Nephron (organoid): ENCODE results near the gene RGS2.

Experiments used
- H3K27ac Mint-ChIP-seq, 3 experiments: 2 replicates each; pipeline ENCODE4 v1.8.0; 2020; ENCODE audit warnings: mixed read lengths in 3 of 3, mild to moderate bottlenecking in 2 of 3, moderate library complexity in 1 of 3
- H3K27me3 Mint-ChIP-seq: 2 replicates; pipeline ENCODE4 v1.8.0; 2021; ENCODE audit warnings: low read depth, mild to moderate bottlenecking, moderate library complexity, mixed read lengths
- H3K36me3 Mint-ChIP-seq: 2 replicates; pipeline ENCODE4 v1.8.0; 2020; ENCODE audit warnings: low read depth, mixed read lengths
- H3K4me1 Mint-ChIP-seq: 2 replicates; pipeline ENCODE4 v1.8.0; 2020; ENCODE audit warnings: mixed read lengths
- H3K4me3 Mint-ChIP-seq, 3 experiments: 2 replicates each; pipeline ENCODE4 v1.8.0; 2020; ENCODE audit warnings: mild to moderate bottlenecking in 3 of 3, mixed read lengths in 3 of 3, moderate library complexity in 2 of 3
- H3K9me3 Mint-ChIP-seq: 2 replicates; pipeline ENCODE4 v1.8.0; 2020; ENCODE audit warnings: mixed read lengths
- TF ChIP-seq, protein P1 (sequence below), 3 experiments: fragments of 200-600 bp; sonication (generic); IDR thresholded peaks; one replicate each; pipeline ENCODE4 v1.5.0; 2021; ENCODE audit warnings: antibody characterized with exemption in 3 of 3; ENCODE audit not compliant: unreplicated experiment in 3 of 3

RGS2 gene, protein sequence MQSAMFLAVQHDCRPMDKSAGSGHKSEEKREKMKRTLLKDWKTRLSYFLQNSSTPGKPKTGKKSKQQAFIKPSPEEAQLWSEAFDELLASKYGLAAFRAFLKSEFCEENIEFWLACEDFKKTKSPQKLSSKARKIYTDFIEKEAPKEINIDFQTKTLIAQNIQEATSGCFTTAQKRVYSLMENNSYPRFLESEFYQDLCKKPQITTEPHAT

DNA sequence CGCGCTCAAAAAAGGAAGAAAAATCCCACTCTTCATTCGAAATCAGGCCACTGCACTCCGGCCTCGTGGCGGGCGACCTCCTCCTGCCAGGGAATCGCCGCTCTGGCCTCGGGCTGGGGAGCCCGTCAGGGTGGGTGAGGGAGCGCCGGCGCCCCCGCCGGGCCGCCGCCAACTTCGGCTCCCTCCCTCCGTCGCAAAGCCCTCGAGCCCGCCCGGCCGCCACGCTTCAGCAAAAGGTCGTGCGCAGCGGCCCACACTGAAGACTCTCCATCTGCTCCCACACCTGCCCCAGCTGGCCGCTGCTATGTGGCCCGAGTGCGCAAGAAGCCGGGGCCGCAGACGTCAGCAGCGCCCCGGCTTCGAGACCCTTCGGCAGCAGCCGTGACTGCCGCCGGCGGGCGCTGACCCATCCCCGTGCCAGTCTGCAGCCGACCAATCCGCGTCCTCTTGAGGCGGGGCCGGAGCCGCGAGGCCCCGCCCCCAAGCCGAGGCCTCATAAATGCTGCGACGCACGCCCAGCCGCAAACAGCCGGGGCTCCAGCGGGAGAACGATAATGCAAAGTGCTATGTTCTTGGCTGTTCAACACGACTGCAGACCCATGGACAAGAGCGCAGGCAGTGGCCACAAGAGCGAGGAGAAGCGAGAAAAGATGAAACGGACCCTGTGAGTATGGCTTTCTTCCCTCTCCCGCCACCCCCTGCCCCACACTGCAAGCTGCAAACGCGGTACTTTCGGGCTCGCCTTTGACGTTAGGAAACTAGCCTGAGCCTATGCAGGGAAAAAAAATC is at the start of gene RGS2:
TSS of gene RGS2 (plus strand) at position 522 of the 789 bp plus-strand sequence. CDS start at position 555, 33 bp downstream.
- TF ChIP-seq, protein P1, sequence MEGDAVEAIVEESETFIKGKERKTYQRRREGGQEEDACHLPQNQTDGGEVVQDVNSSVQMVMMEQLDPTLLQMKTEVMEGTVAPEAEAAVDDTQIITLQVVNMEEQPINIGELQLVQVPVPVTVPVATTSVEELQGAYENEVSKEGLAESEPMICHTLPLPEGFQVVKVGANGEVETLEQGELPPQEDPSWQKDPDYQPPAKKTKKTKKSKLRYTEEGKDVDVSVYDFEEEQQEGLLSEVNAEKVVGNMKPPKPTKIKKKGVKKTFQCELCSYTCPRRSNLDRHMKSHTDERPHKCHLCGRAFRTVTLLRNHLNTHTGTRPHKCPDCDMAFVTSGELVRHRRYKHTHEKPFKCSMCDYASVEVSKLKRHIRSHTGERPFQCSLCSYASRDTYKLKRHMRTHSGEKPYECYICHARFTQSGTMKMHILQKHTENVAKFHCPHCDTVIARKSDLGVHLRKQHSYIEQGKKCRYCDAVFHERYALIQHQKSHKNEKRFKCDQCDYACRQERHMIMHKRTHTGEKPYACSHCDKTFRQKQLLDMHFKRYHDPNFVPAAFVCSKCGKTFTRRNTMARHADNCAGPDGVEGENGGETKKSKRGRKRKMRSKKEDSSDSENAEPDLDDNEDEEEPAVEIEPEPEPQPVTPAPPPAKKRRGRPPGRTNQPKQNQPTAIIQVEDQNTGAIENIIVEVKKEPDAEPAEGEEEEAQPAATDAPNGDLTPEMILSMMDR (IDR thresholded peaks at IDR 0.05; ENCODE audit: unreplicated experiment in 3 of 3), result peak in 2 of 3 experiments; percentile 12 to 27
- Mint-ChIP-seq H3K27me3 (no peaks in the 10 kb centered on the region), H3K36me3 (peaks cover 3% of the 10 kb centered on the region), H3K4me3 (peak within 1 kb of the TSS; percentile 91 to 98 (median 95)), H3K9me3 (no peaks in the 10 kb centered on the region), H3K4me1 (peaks cover 36% of the 10 kb centered on the region), H3K27ac (peak within 1 kb of the TSS; percentile 85 to 89 (median 88))

GRCh38 chr1:192759104-192759503 is 49.7 kb upstream of the RGS2 start:
- H3K27ac Mint-ChIP-seq, result no peak overlapping the region
- no peak overlapping the region for H3K4me3 Mint-ChIP-seq
- H3K36me3 Mint-ChIP-seq, result no peaks in the 10 kb centered on the region
- TF ChIP-seq, protein P1 (IDR thresholded peaks at IDR 0.05; ENCODE audit: unreplicated experiment in 3 of 3), result no peak
- peaks cover 4% of the 10 kb centered on the region for H3K9me3 Mint-ChIP-seq
- H3K4me1 Mint-ChIP-seq, result no peaks in the 10 kb centered on the region
- H3K27me3 Mint-ChIP-seq, result no peaks in the 10 kb centered on the region

GRCh38 chr1:192762265-192762664 is 46.6 kb upstream of the RGS2 start:
- H3K4me3 Mint-ChIP-seq, result no peak overlapping the region
- H3K27ac Mint-ChIP-seq, result no peak overlapping the region
- TF ChIP-seq, protein P1 (IDR thresholded peaks at IDR 0.05; ENCODE audit: unreplicated experiment in 3 of 3), result no peak
- peaks cover 4% of the 10 kb centered on the region for H3K9me3 Mint-ChIP-seq
- no peaks in the 10 kb centered on the region for H3K36me3 Mint-ChIP-seq
- no peaks in the 10 kb centered on the region for H3K27me3 Mint-ChIP-seq
- H3K4me1 Mint-ChIP-seq, result no peaks in the 10 kb centered on the region

GRCh38 chr1:192763243-192763642 is 45.6 kb upstream of the RGS2 start:
- Mint-ChIP-seq H3K4me1 (no peaks in the 10 kb centered on the region), H3K27me3 (no peaks in the 10 kb centered on the region), H3K9me3 (peaks cover 4% of the 10 kb centered on the region), H3K36me3 (no peaks in the 10 kb centered on the region), H3K4me3 (no peak overlapping the region), H3K27ac (no peak overlapping the region)
- TF ChIP-seq, protein P1 (IDR thresholded peaks at IDR 0.05; ENCODE audit: unreplicated experiment in 3 of 3), result no peak

DNA sequence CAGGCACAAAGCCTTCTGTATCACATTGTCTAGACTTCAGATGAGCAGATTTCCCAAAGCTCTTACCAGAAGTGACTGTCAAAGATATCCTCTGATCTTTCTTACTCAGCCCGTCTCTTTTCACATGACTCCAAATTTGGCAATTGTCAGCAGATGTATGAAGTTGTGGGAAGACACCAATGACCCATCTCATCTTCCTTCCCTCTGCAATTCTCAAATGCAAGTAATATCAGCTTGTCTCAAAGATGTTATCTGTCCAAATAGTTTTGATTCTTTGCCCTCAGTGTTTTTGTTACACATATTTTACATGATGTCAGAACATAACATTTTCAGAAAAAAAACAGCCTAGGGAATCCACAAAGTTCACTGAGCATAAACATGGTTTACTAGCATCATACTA is 45.1 kb upstream of the RGS2 start:
- H3K27me3 Mint-ChIP-seq, result no peaks in the 10 kb centered on the region
- H3K9me3 Mint-ChIP-seq, result peaks cover 4% of the 10 kb centered on the region
- TF ChIP-seq, protein P1 (IDR thresholded peaks at IDR 0.05; ENCODE audit: unreplicated experiment in 3 of 3), result no peak
- no peak overlapping the region for H3K4me3 Mint-ChIP-seq
- no peak overlapping the region for H3K27ac Mint-ChIP-seq
- H3K4me1 Mint-ChIP-seq, result no peaks in the 10 kb centered on the region
- H3K36me3 Mint-ChIP-seq, result no peaks in the 10 kb centered on the region
